ENCODE results near the gene GPR84.

DNA sequence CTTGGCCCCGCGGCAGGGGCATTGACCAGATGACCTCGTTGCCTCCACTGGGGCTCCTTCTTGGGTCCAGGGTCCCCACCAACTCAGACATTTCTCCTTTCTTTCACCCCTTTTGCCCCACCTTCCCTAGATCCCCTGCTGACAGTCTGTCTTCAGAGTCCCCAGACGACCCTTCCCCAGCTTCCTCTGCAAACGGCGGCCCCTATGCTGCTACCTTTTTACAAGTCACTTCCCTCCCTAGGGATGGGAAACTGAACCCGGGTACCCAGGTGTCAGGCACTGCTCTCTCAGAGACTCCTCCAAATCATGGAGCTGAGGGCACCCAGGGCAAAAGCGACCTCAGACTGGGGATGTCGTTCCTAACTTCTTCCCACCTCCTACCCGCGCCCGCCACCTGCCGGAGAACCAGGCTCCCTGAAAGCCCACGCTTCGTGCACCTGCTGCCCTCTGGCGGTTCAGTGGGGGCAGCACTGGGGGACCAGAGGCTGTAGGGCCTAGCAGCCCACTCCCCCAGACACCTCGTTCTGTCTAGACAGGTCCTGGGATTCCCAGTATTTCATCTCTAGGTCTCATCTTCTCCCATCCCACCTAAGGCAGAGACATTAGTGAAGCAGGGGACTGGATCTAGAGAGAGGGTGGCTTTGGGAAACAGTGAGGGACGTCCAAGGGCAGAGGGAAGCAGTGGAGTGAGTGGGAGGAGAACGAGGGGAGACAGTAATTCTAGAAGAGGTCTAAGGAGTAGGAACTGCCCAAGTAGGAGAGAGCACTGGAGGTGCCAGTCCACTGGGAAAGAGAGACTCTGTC is 15.3 kb upstream of the GPR84 start:
- TF ChIP-seq, protein P1, sequence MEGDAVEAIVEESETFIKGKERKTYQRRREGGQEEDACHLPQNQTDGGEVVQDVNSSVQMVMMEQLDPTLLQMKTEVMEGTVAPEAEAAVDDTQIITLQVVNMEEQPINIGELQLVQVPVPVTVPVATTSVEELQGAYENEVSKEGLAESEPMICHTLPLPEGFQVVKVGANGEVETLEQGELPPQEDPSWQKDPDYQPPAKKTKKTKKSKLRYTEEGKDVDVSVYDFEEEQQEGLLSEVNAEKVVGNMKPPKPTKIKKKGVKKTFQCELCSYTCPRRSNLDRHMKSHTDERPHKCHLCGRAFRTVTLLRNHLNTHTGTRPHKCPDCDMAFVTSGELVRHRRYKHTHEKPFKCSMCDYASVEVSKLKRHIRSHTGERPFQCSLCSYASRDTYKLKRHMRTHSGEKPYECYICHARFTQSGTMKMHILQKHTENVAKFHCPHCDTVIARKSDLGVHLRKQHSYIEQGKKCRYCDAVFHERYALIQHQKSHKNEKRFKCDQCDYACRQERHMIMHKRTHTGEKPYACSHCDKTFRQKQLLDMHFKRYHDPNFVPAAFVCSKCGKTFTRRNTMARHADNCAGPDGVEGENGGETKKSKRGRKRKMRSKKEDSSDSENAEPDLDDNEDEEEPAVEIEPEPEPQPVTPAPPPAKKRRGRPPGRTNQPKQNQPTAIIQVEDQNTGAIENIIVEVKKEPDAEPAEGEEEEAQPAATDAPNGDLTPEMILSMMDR (IDR thresholded peaks at IDR 0.05) = peak; percentile 99 to 100 (median 100)
- no peak for TF ChIP-seq POLR2A (IDR thresholded peaks at IDR 0.05)
